GM18858 (cell line): ENCODE measurements around the gene EPC1.
"Not testable (repeated sequence)": the region's sequence is repeated elsewhere in the genome, so short reads cannot be mapped to it uniquely, and the experiment has no call there.

Experiments used
- ATAC-seq: cut with Tn5 transposase; IDR thresholded peaks from one replicate; pipeline ENCODE4 v1.9.1; 2021; ENCODE audit not compliant: unreplicated experiment

The EPC1 gene, protein sequence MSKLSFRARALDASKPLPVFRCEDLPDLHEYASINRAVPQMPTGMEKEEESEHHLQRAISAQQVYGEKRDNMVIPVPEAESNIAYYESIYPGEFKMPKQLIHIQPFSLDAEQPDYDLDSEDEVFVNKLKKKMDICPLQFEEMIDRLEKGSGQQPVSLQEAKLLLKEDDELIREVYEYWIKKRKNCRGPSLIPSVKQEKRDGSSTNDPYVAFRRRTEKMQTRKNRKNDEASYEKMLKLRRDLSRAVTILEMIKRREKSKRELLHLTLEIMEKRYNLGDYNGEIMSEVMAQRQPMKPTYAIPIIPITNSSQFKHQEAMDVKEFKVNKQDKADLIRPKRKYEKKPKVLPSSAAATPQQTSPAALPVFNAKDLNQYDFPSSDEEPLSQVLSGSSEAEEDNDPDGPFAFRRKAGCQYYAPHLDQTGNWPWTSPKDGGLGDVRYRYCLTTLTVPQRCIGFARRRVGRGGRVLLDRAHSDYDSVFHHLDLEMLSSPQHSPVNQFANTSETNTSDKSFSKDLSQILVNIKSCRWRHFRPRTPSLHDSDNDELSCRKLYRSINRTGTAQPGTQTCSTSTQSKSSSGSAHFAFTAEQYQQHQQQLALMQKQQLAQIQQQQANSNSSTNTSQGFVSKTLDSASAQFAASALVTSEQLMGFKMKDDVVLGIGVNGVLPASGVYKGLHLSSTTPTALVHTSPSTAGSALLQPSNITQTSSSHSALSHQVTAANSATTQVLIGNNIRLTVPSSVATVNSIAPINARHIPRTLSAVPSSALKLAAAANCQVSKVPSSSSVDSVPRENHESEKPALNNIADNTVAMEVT

DNA sequence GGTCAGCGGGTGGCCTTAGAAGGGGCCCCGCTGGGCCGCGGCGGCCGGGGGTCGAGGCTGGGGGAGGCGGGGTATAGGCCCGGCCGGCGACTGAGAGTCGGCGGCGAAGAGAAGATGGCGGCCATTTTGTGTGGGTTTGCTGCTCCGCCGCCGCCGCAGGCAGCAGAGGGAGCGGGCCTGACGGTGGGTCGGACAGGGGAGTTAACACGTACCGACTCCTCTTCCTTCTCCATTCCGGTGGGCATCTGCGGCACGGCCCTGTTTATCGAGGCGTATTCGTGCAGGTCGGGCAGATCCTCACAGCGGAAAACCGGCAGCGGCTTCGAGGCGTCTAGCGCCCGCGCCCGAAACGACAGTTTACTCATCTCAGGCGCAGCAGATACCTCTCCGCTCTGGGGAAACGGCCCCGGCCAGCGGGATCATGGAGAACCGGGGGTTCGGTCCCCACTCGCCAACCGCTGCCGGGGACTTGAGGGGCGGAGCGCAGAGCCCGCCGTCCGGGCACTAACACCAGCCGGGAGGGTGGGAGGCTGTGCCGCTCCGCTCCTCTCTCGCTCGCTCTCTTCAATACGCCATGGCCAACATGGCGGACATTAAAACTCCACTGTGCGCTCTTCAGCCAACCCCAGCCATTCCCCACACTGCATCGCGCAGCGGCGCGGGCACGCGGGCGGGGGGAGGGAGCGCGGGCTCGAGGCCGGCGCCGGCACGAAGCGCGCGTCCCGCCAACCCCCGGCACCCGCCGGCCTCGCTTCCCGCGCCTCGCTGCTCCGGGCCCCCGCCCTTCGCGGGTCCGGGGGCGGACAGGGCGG, at the start of gene EPC1:
EPC1 (minus strand) TSS at position 608 of the 812 bp plus-strand sequence; CDS start at position 365, 243 bp downstream.
- peak; percentile 60 for ATAC-seq

- ATAC-seq, result no peak
Measured at GRCh38 chr10:32393911-32394310, 47.0 kb upstream of the EPC1 start.

DNA sequence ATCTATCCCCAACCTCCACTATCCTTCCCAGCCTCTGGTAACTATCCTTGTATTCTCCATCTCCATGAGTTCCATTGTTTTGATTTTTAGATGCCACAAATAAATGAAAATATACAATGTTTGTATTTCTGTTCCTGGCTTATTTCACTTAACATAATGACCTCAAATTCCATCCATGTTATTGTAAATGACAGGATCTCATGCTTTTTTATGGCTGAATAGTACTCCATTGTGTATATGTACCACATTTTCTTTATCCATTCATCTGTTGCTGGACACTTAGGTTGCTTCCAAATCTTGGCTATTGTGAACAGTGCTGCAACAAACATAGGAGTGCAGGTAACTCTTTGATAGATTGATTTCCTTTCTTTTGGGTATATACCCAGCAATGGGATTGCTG, 45.3 kb upstream of the EPC1 start:
- not testable (repeated sequence) for ATAC-seq

GRCh38 chr10:32390193-32390592, 43.2 kb upstream of the EPC1 start:
- no peak for ATAC-seq

- no peak for ATAC-seq
Measured at GRCh38 chr10:32388258-32389027, 41.5 kb upstream of the EPC1 start.

DNA sequence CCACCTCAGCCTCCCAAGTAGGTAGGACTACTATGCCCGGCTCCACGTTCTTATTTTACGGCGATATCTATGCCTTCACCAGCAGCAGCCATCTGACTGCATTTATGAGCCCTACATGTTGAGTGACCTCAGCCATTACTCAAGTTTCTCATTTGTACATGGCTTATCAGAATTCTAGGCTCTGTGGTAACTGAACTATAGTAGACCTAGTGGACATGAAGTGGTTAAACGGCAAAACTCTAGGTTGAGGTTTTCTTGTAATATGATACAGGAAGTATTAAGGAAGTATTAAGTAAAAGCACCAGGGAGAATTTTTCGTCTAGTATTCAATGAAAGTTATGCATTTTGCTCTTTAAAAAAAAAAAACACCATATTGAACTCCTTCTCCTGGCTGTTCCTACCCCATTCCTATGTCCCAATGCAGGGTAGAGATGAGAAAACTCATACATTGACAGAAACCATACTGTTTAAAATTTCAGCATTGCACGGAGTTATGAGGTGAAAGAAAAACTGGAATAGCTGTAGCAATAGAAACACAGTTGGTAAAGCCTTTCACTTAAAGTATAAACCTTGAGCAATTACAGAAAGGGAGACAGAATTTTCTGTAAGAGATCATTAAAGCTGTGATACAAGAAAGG, 39.8 kb upstream of the EPC1 start:
- no peak for ATAC-seq

DNA sequence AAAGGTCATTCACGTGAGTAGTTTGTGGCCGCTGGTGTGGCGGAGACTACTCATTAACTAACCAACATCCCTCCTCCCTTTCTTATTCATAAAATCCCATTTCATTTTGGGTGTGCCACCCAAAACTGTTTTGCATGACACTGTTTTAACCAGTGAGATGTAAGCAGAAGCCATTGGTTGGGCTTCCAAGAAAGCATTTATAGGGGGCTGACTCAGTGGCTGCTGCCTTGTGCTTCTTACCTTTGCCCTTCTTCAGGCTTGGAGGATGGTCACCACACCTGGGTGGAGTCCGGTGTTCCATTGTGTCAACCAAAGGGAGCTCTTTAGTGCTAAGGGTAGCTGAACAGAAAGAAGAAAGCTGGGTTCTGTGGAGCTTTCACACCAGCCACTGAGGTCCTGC, 37.2 kb upstream of the EPC1 start:
- no peak for ATAC-seq

DNA sequence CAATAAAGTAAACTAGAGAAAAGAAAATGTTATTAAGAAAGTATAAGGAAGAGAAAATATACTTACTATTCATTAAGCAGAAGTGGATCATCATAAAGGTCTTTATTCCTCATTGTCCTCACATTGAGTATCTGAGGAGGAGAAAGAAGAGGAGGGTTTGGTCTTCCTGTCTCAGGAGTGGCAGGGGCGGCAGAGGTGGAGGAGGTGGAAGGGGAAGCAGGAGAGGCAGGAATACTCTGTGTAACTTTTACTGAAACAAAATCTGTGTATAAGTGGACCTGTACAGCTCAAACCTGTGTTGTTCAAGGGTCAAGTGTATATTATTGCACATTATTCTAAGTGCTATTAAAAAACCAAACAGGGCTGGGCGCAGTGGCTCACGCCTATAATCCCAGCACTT, 34.2 kb upstream of the EPC1 start:
- no peak for ATAC-seq

GRCh38 chr10:32379950-32380551, 33.1 kb upstream of the EPC1 start:
- no peak for ATAC-seq

DNA sequence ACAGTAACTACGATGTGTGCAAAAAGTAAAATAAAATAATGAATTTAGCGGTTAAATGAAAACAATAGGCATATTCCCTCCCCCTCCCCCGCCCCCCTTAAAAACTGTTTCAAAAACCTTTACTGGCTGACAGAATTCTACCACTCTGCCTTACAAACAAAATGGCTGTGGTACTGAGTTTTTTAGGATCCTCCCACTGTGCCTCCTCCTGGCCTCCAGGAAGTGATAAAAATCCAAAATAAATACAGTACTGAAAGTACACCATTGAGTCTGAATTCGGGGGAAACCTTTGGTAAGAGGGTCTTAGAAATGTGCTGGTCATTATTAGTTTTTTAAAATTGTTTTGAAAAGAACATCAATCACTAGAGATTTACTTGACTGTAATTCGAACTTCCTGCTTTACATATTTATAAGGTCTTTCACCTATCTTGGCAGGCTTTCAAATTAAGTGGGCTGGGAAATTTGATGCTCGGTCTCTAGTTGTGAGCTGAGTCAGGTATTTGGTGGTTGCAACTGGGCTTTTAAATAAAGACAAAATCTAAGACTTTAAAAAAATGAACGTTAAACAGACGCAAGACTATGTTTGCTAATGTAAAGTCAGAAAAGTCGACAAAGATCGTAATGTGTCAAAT, 32.5 kb upstream of the EPC1 start:
- no peak for ATAC-seq

DNA sequence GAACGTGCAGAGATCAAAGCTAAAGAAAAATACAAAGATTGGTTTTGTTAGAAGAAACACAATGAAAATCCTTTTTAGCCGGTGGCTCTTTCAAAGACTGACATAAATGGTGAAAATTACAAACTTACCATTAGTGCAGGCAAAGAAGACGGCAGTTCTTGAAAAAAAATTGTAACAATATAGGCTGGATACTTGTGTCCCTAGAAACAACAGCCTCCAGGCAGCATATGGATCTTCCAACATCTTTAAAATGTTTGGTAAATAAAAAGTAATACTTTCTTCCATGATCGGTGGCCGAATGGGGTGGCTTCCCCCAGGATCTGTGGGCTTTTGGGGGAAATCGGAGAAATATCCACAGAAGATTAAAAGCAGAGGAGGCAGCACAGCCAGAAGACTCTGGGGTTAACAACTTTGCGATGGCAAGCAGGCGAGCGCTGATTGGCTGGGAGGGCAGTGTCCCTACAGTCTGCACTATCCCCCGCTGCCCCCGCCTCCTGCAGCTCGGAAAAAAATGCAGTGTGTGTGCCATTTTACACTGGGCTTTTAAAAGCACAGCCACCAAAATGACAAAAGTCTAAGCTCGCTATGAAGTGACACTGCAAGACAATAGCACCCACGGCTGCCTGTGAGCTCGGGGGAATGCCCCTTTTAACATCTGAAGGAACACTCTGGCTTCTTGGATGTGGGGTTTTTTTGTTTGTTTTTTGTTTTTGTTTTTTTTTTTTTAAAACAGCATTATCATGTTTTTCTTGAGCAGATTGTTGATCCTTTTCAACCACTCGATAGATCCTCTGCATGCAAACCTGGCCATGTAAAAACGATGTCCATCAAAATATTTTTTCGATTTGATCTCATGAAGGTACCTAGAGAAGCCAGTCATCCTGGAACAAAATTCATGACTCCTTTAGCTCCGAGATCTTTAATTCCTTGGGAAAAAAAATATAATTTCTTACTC, 31.7 kb upstream of the EPC1 start:
- peak; percentile 78 for ATAC-seq

- peak; percentile 27 for ATAC-seq
Measured at GRCh38 chr10:32377458-32378259, 30.7 kb upstream of the EPC1 start.

- ATAC-seq, result no peak
Measured at GRCh38 chr10:32376771-32377170, 29.8 kb upstream of the EPC1 start.

DNA sequence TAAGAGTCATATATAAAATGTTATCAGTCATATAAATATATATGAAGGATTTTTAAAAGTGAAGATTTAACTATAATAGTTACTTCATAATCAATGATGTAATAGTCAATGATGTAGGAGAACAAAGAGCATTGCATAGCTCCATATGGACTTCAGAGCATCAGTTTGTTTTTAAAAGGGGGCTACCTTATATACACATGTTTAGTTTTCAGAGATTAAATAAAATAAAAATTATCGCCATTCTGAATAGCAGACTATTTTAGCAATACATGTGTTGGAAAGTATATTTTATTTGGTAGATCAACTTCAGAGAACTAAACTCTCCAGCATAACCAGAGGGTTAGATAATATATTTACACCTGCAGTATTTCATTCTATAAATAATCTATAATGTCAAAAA, 29.1 kb upstream of the EPC1 start:
- ATAC-seq, result no peak

DNA sequence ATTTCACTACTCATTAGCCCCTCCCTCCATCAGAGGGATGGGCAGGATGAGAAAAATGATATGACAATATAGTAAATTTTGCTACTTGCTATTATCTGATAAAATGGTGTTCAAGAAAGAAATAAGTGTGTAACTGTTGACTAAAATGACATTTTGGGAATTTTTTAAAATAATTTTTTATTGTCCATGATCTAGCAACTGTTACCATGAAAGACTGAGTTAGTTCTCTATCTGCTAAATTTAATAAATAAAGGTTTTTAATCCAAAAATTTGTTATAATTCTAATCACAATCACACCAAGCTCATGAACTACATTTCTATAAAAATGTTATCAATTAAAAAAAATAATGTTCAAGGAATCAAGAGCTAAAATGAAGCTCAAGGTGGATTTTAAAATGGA, 28.7 kb upstream of the EPC1 start:
- ATAC-seq, result no peak

- ATAC-seq, result no peak
Measured at GRCh38 chr10:32374605-32375004, 27.6 kb upstream of the EPC1 start.

DNA sequence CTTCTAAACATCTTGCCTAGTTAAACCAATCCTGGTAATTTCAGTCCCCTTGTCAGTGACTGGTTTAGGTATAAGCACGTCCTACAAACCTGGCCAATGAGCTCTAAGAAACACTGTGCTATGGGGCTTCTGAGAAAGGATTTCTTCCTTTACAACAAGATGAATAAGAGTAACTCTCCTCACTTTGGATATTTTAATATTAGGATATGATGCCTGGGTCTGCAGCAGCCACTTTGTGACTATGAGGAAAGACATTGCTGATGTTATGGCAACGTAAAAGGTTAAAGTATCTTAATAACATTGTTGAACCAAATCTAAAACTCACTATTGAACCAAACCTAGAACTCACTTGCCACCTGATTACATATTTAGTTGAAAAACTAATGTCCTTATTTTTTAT, 26.5 kb upstream of the EPC1 start:
- no peak for ATAC-seq
